GM23248 (cell line): ENCODE data around the gene IPO9. TPM values are rescaled to one million over a fixed set of nuclear protein-coding genes. Genes with fewer than 3 reads are reported as not detected.
"Not testable (repeated sequence)": the region's sequence is repeated elsewhere in the genome, so short reads cannot be mapped to it uniquely, and the experiment has no call there.

Experiments
- DNase-seq: peaks from one replicate; pipeline ENCODE4 v3.0.0-alpha.2; 2015
- H2AFZ ChIP-seq: fragments of 200-600 bp; sonication (generic); 2 replicates; pipeline ENCODE4 v1.6.1; 2016; ENCODE audit warnings: antibody characterized with exemption
- H3F3A ChIP-seq: fragments of 200-600 bp; sonication (generic); 2 replicates; pipeline ENCODE4 v1.6.1; 2016; ENCODE audit warnings: mild to moderate bottlenecking, antibody characterized with exemption, mixed run types; ENCODE audit not compliant: insufficient read depth
- H3K27ac ChIP-seq: fragments of 200-600 bp; sonication (generic); 2 replicates; pipeline ENCODE4 v1.5.1; 2016; ENCODE audit warnings: mild to moderate bottlenecking
- H3K27me3 ChIP-seq: fragments of 200-600 bp; sonication (generic); replicated peaks from 2 replicates; pipeline ENCODE4 v1.6.1; 2016; ENCODE audit warnings: mild to moderate bottlenecking; ENCODE audit not compliant: insufficient read depth
- H3K36me3 ChIP-seq: fragments of 200-600 bp; sonication (generic); 2 replicates; pipeline ENCODE4 v1.6.1; 2016; ENCODE audit warnings: low read depth, mild to moderate bottlenecking
- H3K4me1 ChIP-seq: fragments of 200-600 bp; sonication (generic); 2 replicates; pipeline ENCODE4 v1.6.1; 2016; ENCODE audit warnings: mild to moderate bottlenecking; ENCODE audit not compliant: insufficient read depth
- H3K4me2 ChIP-seq: fragments of 200-600 bp; sonication (generic); one replicate; pipeline ENCODE4 v1.6.1; 2016; ENCODE audit warnings: mild to moderate bottlenecking; ENCODE audit not compliant: unreplicated experiment
- H3K4me3 ChIP-seq: fragments of 200-600 bp; sonication (generic); 2 replicates; pipeline ENCODE4 v1.5.1; 2016; ENCODE audit warnings: mild to moderate bottlenecking
- H3K79me2 ChIP-seq: fragments of 200-600 bp; sonication (generic); 2 replicates; pipeline ENCODE4 v1.6.1; 2016; ENCODE audit warnings: mild to moderate bottlenecking; ENCODE audit not compliant: insufficient read depth
- H3K9ac ChIP-seq: fragments of 200-600 bp; sonication (generic); 2 replicates; pipeline ENCODE4 v1.6.1; 2016; ENCODE audit warnings: mild to moderate bottlenecking
- H3K9me2 ChIP-seq: fragments of 200-600 bp; sonication (generic); 2 replicates; pipeline ENCODE4 v1.6.1; 2016; ENCODE audit warnings: mixed run types, mild to moderate bottlenecking, moderate library complexity; ENCODE audit not compliant: insufficient read depth
- H3K9me3 ChIP-seq: fragments of 200-600 bp; sonication (generic); one replicate; pipeline ENCODE4 v1.6.1; 2017; ENCODE audit warnings: low read depth
- H4K20me1 ChIP-seq: fragments of 200-600 bp; sonication (generic); 2 replicates; pipeline ENCODE4 v1.6.0; 2016; ENCODE audit not compliant: insufficient read depth
- EZH2 ChIP-seq: fragments of 200-600 bp; sonication (generic); IDR thresholded peaks from 2 replicates; pipeline ENCODE4 v1.6.1; 2018; ENCODE audit warnings: antibody characterized with exemption, mild to moderate bottlenecking; ENCODE audit not compliant: insufficient read depth, poor library complexity, severe bottlenecking
- EZH2phosphoT487 ChIP-seq: fragments of 200-600 bp; sonication (generic); IDR thresholded peaks from 2 replicates; pipeline ENCODE4 v1.6.1; 2018; ENCODE audit warnings: antibody characterized with exemption, moderate library complexity, mild to moderate bottlenecking, low read depth; ENCODE audit not compliant: insufficient read depth
- WGBS, 2 experiments: methylation state at CpG; one replicate each; pipeline ENCODE4 v1.1.6; 2015 to 2017; ENCODE audit warnings: low lambda C conversion rate in 2 of 2, low coverage in 1 of 2; ENCODE audit errors: missing lambda C conversion rate in 2 of 2; 5-methylcytosine and 5-hydroxymethylcytosine counted together
- in situ Hi-C: fragments of 300-500 bp; cut with MboI; formaldehyde crosslinking; loops from 2 replicates; pipeline ENCODE4 v1.15.0; 2020
- polyA plus RNA-seq: library from polyadenylated mRNA; unstranded; fragments of >200 nt; fragmentation: Nextera tagmentation; extraction: Ambion mirVana; gene quantifications from 2 replicates; pipeline ENCODE4 v1.2.1, GENCODE V29; 2016
- total RNA-seq: library from RNA; depleted of rRNA; stranded (reverse); fragments of >200 nt; shearing (Covaris generic); gene quantifications from 2 replicates; pipeline ENCODE4 v1.2.3, GENCODE V29; 2014

Gene IPO9
- total and polyA plus RNA-seq, 2 experiments from 2014 or later: 18.3 to 52.4 TPM

GRCh38 chr1:201898240-201898894, 69.4 kb downstream of the IPO9 start:
- H3K4me2 ChIP-seq: no peak overlapping the region
- no peaks in the 10 kb centered on the region for H3K27me3 ChIP-seq
- DNase-seq: no peak
- H3K9ac ChIP-seq: no peak overlapping the region
- peaks cover 22% of the 10 kb centered on the region for H3K4me1 ChIP-seq
- H4K20me1 ChIP-seq: no peaks in the 10 kb centered on the region
- WGBS, 2 experiments: 77 to 81% methylated on average over 4 of the region's 4 CpGs
- no peaks in the 10 kb centered on the region for H3K9me2 ChIP-seq
- TF ChIP-seq EZH2 (no peak), EZH2phosphoT487 (no peak)
- H3K4me3 ChIP-seq: no peak overlapping the region
- H3K9me3 ChIP-seq: no peaks in the 10 kb centered on the region
- H3K79me2 ChIP-seq: no peaks in the 10 kb centered on the region
- H3K27ac ChIP-seq: no peak overlapping the region
- H3K36me3 ChIP-seq: no peaks in the 10 kb centered on the region
- H3F3A ChIP-seq: peaks cover 18% of the 10 kb centered on the region
- in situ Hi-C loops: loop anchor here (25.0 kb wide), 1 partner anchor 214 kb away; the partner anchor contains the start of gene GPR37L1
- H2AFZ ChIP-seq: no peak overlapping the region

GRCh38 chr1:201898992-201899391, 70.0 kb downstream of the IPO9 start:
- Histone ChIP-seq H3K79me2 (no peaks in the 10 kb centered on the region), H3K36me3 (no peaks in the 10 kb centered on the region), H3K9ac (no peak overlapping the region), H3F3A (peaks cover 24% of the 10 kb centered on the region), H2AFZ (no peak overlapping the region), H3K27me3 (no peaks in the 10 kb centered on the region), H4K20me1 (no peaks in the 10 kb centered on the region), H3K9me3 (no peaks in the 10 kb centered on the region), H3K4me3 (no peak overlapping the region), H3K4me1 (peaks cover 28% of the 10 kb centered on the region), H3K4me2 (no peak overlapping the region), H3K9me2 (no peaks in the 10 kb centered on the region), H3K27ac (no peak overlapping the region)
- no peak for DNase-seq
- TF ChIP-seq EZH2 (no peak), EZH2phosphoT487 (no peak)
- 73% methylated on average over 4 of the region's 4 CpGs for WGBS, 2 experiments
- in situ Hi-C loops: loop anchor here (25.0 kb wide), 1 partner anchor 213 kb away; the partner anchor contains the start of gene GPR37L1

- 93% methylated on average over 20 of the region's 20 CpGs for WGBS, 2 experiments
- H3K4me1 ChIP-seq: peaks cover 36% of the 10 kb centered on the region
These were observed 70.9 kb downstream of the IPO9 start for GRCh38 chr1:201899683-201900429.

GRCh38 chr1:201900476-201900875, 71.5 kb downstream of the IPO9 start:
- peaks cover 43% of the 10 kb centered on the region for H3K4me1 ChIP-seq
- H3K9ac ChIP-seq: no peak overlapping the region
- no peaks in the 10 kb centered on the region for H4K20me1 ChIP-seq
- no peaks in the 10 kb centered on the region for H3K9me2 ChIP-seq
- H3K36me3 ChIP-seq: no peaks in the 10 kb centered on the region
- H3K4me3 ChIP-seq: no peak overlapping the region
- in situ Hi-C loops: no loop called here
- H3F3A ChIP-seq: peaks cover 36% of the 10 kb centered on the region
- H3K79me2 ChIP-seq: no peaks in the 10 kb centered on the region
- no peak for DNase-seq
- TF ChIP-seq EZH2phosphoT487 (no peak), EZH2 (no peak)
- no peak overlapping the region for H2AFZ ChIP-seq
- H3K4me2 ChIP-seq: no peak overlapping the region
- 77 to 78% methylated on average over 5 of the region's 5 CpGs for WGBS, 2 experiments
- H3K27me3 ChIP-seq: no peaks in the 10 kb centered on the region
- H3K9me3 ChIP-seq: no peaks in the 10 kb centered on the region
- no peak overlapping the region for H3K27ac ChIP-seq

More at GRCh38 chr1:201899683-201900429, 70.9 kb downstream of the IPO9 start:
- H3F3A ChIP-seq: peaks cover 31% of the 10 kb centered on the region
- no peak overlapping the region for H3K4me3 ChIP-seq
- TF ChIP-seq EZH2phosphoT487: no peak
- no peak for TF ChIP-seq EZH2
- H3K27ac ChIP-seq: no peak overlapping the region
- H2AFZ ChIP-seq: no peak overlapping the region
- in situ Hi-C loops: loop anchor here (25.0 kb wide), 1 partner anchor 212 kb away; the partner anchor contains the start of gene GPR37L1
- H3K36me3 ChIP-seq: no peaks in the 10 kb centered on the region
- H3K27me3 ChIP-seq: no peaks in the 10 kb centered on the region
- no peaks in the 10 kb centered on the region for H3K9me3 ChIP-seq
- no peaks in the 10 kb centered on the region for H3K9me2 ChIP-seq
- no peaks in the 10 kb centered on the region for H3K79me2 ChIP-seq
- H3K4me2 ChIP-seq: no peak overlapping the region
- H4K20me1 ChIP-seq: no peaks in the 10 kb centered on the region
- H3K9ac ChIP-seq: no peak overlapping the region
- no peak for DNase-seq

GRCh38 chr1:201901036-201901435, 72.1 kb downstream of the IPO9 start:
- peaks cover 38% of the 10 kb centered on the region for H3F3A ChIP-seq
- DNase-seq, H3K9me3 ChIP-seq, H3K27me3 ChIP-seq, H3K27ac ChIP-seq, H3K9ac ChIP-seq, H3K36me3 ChIP-seq, H3K79me2 ChIP-seq, H3K4me2 ChIP-seq, H3K9me2 ChIP-seq, in situ Hi-C loops, H3K4me3 ChIP-seq, H4K20me1 ChIP-seq, H2AFZ ChIP-seq: not testable (repeated sequence)
- 89 to 91% methylated on average over 6 of the region's 6 CpGs for WGBS, 2 experiments
- peaks cover 44% of the 10 kb centered on the region for H3K4me1 ChIP-seq
